GM10266 (cell line): ENCODE data around the gene PTPRN2.
"Not testable (repeated sequence)": the region's sequence is repeated elsewhere in the genome, so short reads cannot be mapped to it uniquely, and the experiment has no call there.

Experiments used
- DNase-seq: peaks from one replicate; pipeline ENCODE4 v3.0.0; 2012; ENCODE audit errors: extremely low spot score
- CTCF ChIP-seq: IDR thresholded peaks from 2 replicates; pipeline ENCODE4 v1.5.1; 2012; ENCODE audit warnings: mild to moderate bottlenecking, low read depth; ENCODE audit not compliant: control insufficient read depth, insufficient read depth; ENCODE audit errors: missing control alignments

The PTPRN2 gene

GRCh38 chr7:157983502-157984422 lies 603.9 kb downstream of the PTPRN2 start:
- TF ChIP-seq CTCF, result no peak
- no peak for DNase-seq

GRCh38 chr7:157981778-157982177 lies 605.8 kb downstream of the PTPRN2 start:
- no peak for DNase-seq
- TF ChIP-seq CTCF, result no peak

GRCh38 chr7:157980774-157981173 lies 606.8 kb downstream of the PTPRN2 start:
- DNase-seq, result no peak
- no peak for TF ChIP-seq CTCF

GRCh38 chr7:157980341-157980731 lies 607.3 kb downstream of the PTPRN2 start:
- DNase-seq, result not testable (repeated sequence)

- DNase-seq, result no peak
- no peak for TF ChIP-seq CTCF
Observed at GRCh38 chr7:157979636-157980340, 607.8 kb downstream of the PTPRN2 start.

GRCh38 chr7:157978766-157979165 lies 608.9 kb downstream of the PTPRN2 start:
- no peak for DNase-seq
- TF ChIP-seq CTCF, result no peak

GRCh38 chr7:157977717-157978496 lies 609.7 kb downstream of the PTPRN2 start:
- no peak for TF ChIP-seq CTCF
- no peak for DNase-seq
